Panc1 (cell line): Measurements from ENCODE around the gene PPHLN1. TPM values are rescaled to one million over a fixed set of nuclear protein-coding genes. Genes with fewer than 3 reads are reported as not detected.

ENCODE experiments used
- ATAC-seq: fragments of 200-7000 bp; cut with Tn5 transposase; 2 replicates; pipeline ENCODE4 v1.9.1; 2020; ENCODE audit warnings: mild to moderate bottlenecking, moderate library complexity
- BruUV-seq: library from RNA; stranded (reverse); fragments of 400-500 nt; replicated peaks from 2 replicates; lab custom pipeline; 2021; lab: Mats Ljungman, UMichigan
- CTCF ChIA-PET: fragments of 300-600 bp; sonication (Branson Sonifier 250); formaldehyde crosslinking; loops from one replicate; lab custom pipeline; 2022; ENCODE audit warnings: antibody characterized with exemption; lab: Charles Lee
- POLR2A ChIA-PET: fragments of 300-600 bp; sonication (Branson Sonifier 250); formaldehyde crosslinking; loops from one replicate; lab custom pipeline; 2022; ENCODE audit warnings: antibody characterized with exemption; lab: Charles Lee
- DNase-seq: peaks from one replicate; pipeline ENCODE4 v3.0.0-alpha.2; 2010; ENCODE audit warnings: low read depth, low spot score
- H3K27ac ChIP-seq: 2 replicates; pipeline ENCODE4 v1.5.1; 2011; ENCODE audit warnings: mild to moderate bottlenecking, low read length, inconsistent platforms
- H3K27me3 ChIP-seq: fragments of 200-500 bp; sonication (Bioruptor generic); 2 replicates; pipeline ENCODE4 v1.6.0; 2014; ENCODE audit warnings: low read length, inconsistent platforms; ENCODE audit not compliant: control insufficient read depth, insufficient read depth
- H3K36me3 ChIP-seq: fragments of 200-500 bp; sonication (Bioruptor generic); 2 replicates; pipeline ENCODE4 v1.5.1; 2014; ENCODE audit warnings: inconsistent platforms, mild to moderate bottlenecking, low read length, moderate library complexity; ENCODE audit not compliant: control insufficient read depth, insufficient read depth
- H3K4me1 ChIP-seq: 2 replicates; pipeline ENCODE4 v1.5.1; 2011; ENCODE audit warnings: inconsistent platforms, mild to moderate bottlenecking, low read length, moderate library complexity; ENCODE audit not compliant: control insufficient read depth, insufficient read depth
- H3K4me3 ChIP-seq, 2 experiments: 2 replicates each; pipeline ENCODE4 v1.5.1; 2011 to 2012; ENCODE audit warnings: low read depth in 2 of 2, low read length in 2 of 2, mild to moderate bottlenecking in 2 of 2, inconsistent platforms in 1 of 2, moderate library complexity in 1 of 2
- H3K9me3 ChIP-seq: fragments of 200-500 bp; sonication (Bioruptor generic); 2 replicates; pipeline ENCODE4 v1.5.1; 2014; ENCODE audit warnings: low read depth, mild to moderate bottlenecking, inconsistent platforms, low read length, moderate library complexity; ENCODE audit not compliant: control insufficient read depth, insufficient read depth
- POLR2AphosphoS5 ChIP-seq: IDR thresholded peaks from 2 replicates; pipeline ENCODE4 v1.6.1; 2012; ENCODE audit warnings: mild to moderate bottlenecking, low read depth, low read length, moderate library complexity
- SIN3A ChIP-seq: IDR thresholded peaks from 2 replicates; pipeline ENCODE4 v1.6.1; 2012; ENCODE audit warnings: low read depth, mild to moderate bottlenecking, low read length, moderate library complexity, borderline replicate concordance; ENCODE audit not compliant: insufficient read depth
- TCF7L2 ChIP-seq: IDR thresholded peaks from 2 replicates; pipeline ENCODE4 v1.6.1; 2011; ENCODE audit warnings: mild to moderate bottlenecking, low read depth, low read length, inconsistent platforms
- in situ Hi-C: cut with HindIII; loops from 2 replicates; pipeline ENCODE4 v1.10.0; 2016; ENCODE audit warnings: low sequenced_read_pairs, low pct_unique_long_range_greater_than_20kb
- intact Hi-C: fragments of 100-400 bp; cut with micrococcal nuclease; formaldehyde crosslinking; loops from one replicate; pipeline ENCODE4 v1.10.0; 2022; ENCODE audit not compliant: unreplicated experiment
- total RNA-seq: library from RNA; stranded (reverse); gene quantifications from one replicate; pipeline ENCODE4 v1.2.1, GENCODE V29; 2021; ENCODE audit not compliant: unreplicated experiment
- TF ChIP-seq, protein P1 (sequence below): fragments of 450-650 bp; IDR thresholded peaks from 2 replicates; pipeline ENCODE4 v1.5.1; 2017; ENCODE audit warnings: mild to moderate bottlenecking
- TF ChIP-seq, protein P2 (sequence below), 2 experiments: IDR thresholded peaks; 2 replicates each; pipeline ENCODE4 v1.6.1; 2011 to 2012; ENCODE audit warnings: low read depth in 2 of 2, control low read depth in 1 of 2, low read length in 1 of 2, mild to moderate bottlenecking in 1 of 2, moderate library complexity in 1 of 2; ENCODE audit not compliant: insufficient read depth in 1 of 2

Gene PPHLN1
- total RNA-seq, 1 experiment from 2014 or later = 56.5 TPM

DNA sequence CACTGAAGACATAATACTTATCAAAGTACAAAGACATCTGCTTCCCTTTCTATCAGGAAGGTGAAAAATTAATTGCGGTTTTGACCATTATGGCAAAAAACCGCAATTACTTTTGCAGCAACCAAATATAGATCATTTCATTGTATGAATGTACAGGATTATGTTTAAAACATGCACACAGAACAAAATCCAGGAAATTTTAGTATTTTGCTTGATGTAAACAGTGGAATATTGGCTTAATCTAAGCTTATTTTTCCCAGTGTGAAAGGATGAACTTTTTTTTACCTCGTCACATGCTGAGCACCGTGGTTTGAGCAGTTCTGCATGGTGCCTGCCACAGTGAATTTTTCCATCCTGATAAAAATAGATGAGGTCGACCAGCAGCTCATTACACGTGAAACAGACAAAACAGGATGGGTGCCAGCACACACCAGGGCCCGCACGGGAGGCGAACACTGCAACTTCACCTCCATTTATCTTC is 142.4 kb downstream of the PPHLN1 start:
- ATAC-seq (no peak), DNase-seq (no peak)
- CTCF ChIA-PET = no interaction called here
- intact Hi-C loops (no loop called here), in situ Hi-C loops (no loop called here)
- H3K4me3 ChIP-seq = no peak overlapping the region
- TF ChIP-seq POLR2AphosphoS5 (no peak), TCF7L2 (no peak), SIN3A (no peak)
- TF ChIP-seq, protein P1, sequence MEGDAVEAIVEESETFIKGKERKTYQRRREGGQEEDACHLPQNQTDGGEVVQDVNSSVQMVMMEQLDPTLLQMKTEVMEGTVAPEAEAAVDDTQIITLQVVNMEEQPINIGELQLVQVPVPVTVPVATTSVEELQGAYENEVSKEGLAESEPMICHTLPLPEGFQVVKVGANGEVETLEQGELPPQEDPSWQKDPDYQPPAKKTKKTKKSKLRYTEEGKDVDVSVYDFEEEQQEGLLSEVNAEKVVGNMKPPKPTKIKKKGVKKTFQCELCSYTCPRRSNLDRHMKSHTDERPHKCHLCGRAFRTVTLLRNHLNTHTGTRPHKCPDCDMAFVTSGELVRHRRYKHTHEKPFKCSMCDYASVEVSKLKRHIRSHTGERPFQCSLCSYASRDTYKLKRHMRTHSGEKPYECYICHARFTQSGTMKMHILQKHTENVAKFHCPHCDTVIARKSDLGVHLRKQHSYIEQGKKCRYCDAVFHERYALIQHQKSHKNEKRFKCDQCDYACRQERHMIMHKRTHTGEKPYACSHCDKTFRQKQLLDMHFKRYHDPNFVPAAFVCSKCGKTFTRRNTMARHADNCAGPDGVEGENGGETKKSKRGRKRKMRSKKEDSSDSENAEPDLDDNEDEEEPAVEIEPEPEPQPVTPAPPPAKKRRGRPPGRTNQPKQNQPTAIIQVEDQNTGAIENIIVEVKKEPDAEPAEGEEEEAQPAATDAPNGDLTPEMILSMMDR = no peak
- TF ChIP-seq, protein P2, sequence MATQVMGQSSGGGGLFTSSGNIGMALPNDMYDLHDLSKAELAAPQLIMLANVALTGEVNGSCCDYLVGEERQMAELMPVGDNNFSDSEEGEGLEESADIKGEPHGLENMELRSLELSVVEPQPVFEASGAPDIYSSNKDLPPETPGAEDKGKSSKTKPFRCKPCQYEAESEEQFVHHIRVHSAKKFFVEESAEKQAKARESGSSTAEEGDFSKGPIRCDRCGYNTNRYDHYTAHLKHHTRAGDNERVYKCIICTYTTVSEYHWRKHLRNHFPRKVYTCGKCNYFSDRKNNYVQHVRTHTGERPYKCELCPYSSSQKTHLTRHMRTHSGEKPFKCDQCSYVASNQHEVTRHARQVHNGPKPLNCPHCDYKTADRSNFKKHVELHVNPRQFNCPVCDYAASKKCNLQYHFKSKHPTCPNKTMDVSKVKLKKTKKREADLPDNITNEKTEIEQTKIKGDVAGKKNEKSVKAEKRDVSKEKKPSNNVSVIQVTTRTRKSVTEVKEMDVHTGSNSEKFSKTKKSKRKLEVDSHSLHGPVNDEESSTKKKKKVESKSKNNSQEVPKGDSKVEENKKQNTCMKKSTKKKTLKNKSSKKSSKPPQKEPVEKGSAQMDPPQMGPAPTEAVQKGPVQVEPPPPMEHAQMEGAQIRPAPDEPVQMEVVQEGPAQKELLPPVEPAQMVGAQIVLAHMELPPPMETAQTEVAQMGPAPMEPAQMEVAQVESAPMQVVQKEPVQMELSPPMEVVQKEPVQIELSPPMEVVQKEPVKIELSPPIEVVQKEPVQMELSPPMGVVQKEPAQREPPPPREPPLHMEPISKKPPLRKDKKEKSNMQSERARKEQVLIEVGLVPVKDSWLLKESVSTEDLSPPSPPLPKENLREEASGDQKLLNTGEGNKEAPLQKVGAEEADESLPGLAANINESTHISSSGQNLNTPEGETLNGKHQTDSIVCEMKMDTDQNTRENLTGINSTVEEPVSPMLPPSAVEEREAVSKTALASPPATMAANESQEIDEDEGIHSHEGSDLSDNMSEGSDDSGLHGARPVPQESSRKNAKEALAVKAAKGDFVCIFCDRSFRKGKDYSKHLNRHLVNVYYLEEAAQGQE (IDR thresholded peaks at IDR 0.05; ENCODE audit: insufficient read depth in 1 of 2, low read depth in 2 of 2, low read length in 1 of 2) = no peak
- H3K27ac ChIP-seq = no peak overlapping the region
- no TSS peak for BruUV-seq
- peaks cover 4% of the 10 kb centered on the region; the same call in 1 of the 2 replicates for H3K4me1 ChIP-seq
- no peaks in the 10 kb centered on the region for H3K36me3 ChIP-seq
- no peaks in the 10 kb centered on the region for H3K27me3 ChIP-seq
- POLR2A ChIA-PET = no interaction called here
- no peaks in the 10 kb centered on the region for H3K9me3 ChIP-seq

- no peak overlapping the region for H3K4me3 ChIP-seq
- no peak overlapping the region for H3K27ac ChIP-seq
- intact Hi-C loops (no loop called here), in situ Hi-C loops (no loop called here)
- CTCF ChIA-PET = no interaction called here
- H3K36me3 ChIP-seq = no peaks in the 10 kb centered on the region
- no TSS peak for BruUV-seq
- H3K9me3 ChIP-seq = no peaks in the 10 kb centered on the region
- POLR2A ChIA-PET = interaction anchor here (0.5 kb wide), 1 partner anchor 40 kb away, joined by 5 read pairs; no protein-coding TSS in a partner anchor
- ATAC-seq (peak; percentile 45; the same call in 1 of the 2 replicates), DNase-seq (no peak)
- H3K4me1 ChIP-seq = peaks cover 4% of the 10 kb centered on the region; the same call in 1 of the 2 replicates
- no peaks in the 10 kb centered on the region for H3K27me3 ChIP-seq
- TF ChIP-seq POLR2AphosphoS5 (no peak), SIN3A (no peak), TCF7L2 (no peak)
- TF ChIP-seq, protein P2 (IDR thresholded peaks at IDR 0.05; ENCODE audit: insufficient read depth in 1 of 2, low read depth in 2 of 2, low read length in 1 of 2) = no peak
- TF ChIP-seq, protein P1 = no peak
Observed at GRCh38 chr12:42468921-42469320, 143.0 kb downstream of the PPHLN1 start.
